GM23248 (cell line): ENCODE data around the gene MAD2L1. TPM values are rescaled to one million over a fixed set of nuclear protein-coding genes. Genes with fewer than 3 reads are reported as not detected.
A peak's percentile ranks its signal among the peaks of the same experiment; 100 is the strongest.

Source experiments
- DNase-seq: peaks from one replicate; pipeline ENCODE4 v3.0.0-alpha.2; 2015
- H2AFZ ChIP-seq: fragments of 200-600 bp; sonication (generic); 2 replicates; pipeline ENCODE4 v1.6.1; 2016; ENCODE audit warnings: antibody characterized with exemption
- H3F3A ChIP-seq: fragments of 200-600 bp; sonication (generic); 2 replicates; pipeline ENCODE4 v1.6.1; 2016; ENCODE audit warnings: mild to moderate bottlenecking, antibody characterized with exemption, mixed run types; ENCODE audit not compliant: insufficient read depth
- H3K27ac ChIP-seq: fragments of 200-600 bp; sonication (generic); 2 replicates; pipeline ENCODE4 v1.5.1; 2016; ENCODE audit warnings: mild to moderate bottlenecking
- H3K27me3 ChIP-seq: fragments of 200-600 bp; sonication (generic); replicated peaks from 2 replicates; pipeline ENCODE4 v1.6.1; 2016; ENCODE audit warnings: mild to moderate bottlenecking; ENCODE audit not compliant: insufficient read depth
- H3K36me3 ChIP-seq: fragments of 200-600 bp; sonication (generic); 2 replicates; pipeline ENCODE4 v1.6.1; 2016; ENCODE audit warnings: low read depth, mild to moderate bottlenecking
- H3K4me1 ChIP-seq: fragments of 200-600 bp; sonication (generic); 2 replicates; pipeline ENCODE4 v1.6.1; 2016; ENCODE audit warnings: mild to moderate bottlenecking; ENCODE audit not compliant: insufficient read depth
- H3K4me2 ChIP-seq: fragments of 200-600 bp; sonication (generic); one replicate; pipeline ENCODE4 v1.6.1; 2016; ENCODE audit warnings: mild to moderate bottlenecking; ENCODE audit not compliant: unreplicated experiment
- H3K4me3 ChIP-seq: fragments of 200-600 bp; sonication (generic); 2 replicates; pipeline ENCODE4 v1.5.1; 2016; ENCODE audit warnings: mild to moderate bottlenecking
- H3K79me2 ChIP-seq: fragments of 200-600 bp; sonication (generic); 2 replicates; pipeline ENCODE4 v1.6.1; 2016; ENCODE audit warnings: mild to moderate bottlenecking; ENCODE audit not compliant: insufficient read depth
- H3K9ac ChIP-seq: fragments of 200-600 bp; sonication (generic); 2 replicates; pipeline ENCODE4 v1.6.1; 2016; ENCODE audit warnings: mild to moderate bottlenecking
- H3K9me2 ChIP-seq: fragments of 200-600 bp; sonication (generic); 2 replicates; pipeline ENCODE4 v1.6.1; 2016; ENCODE audit warnings: mixed run types, mild to moderate bottlenecking, moderate library complexity; ENCODE audit not compliant: insufficient read depth
- H3K9me3 ChIP-seq: fragments of 200-600 bp; sonication (generic); one replicate; pipeline ENCODE4 v1.6.1; 2017; ENCODE audit warnings: low read depth
- H4K20me1 ChIP-seq: fragments of 200-600 bp; sonication (generic); 2 replicates; pipeline ENCODE4 v1.6.0; 2016; ENCODE audit not compliant: insufficient read depth
- EZH2 ChIP-seq: fragments of 200-600 bp; sonication (generic); IDR thresholded peaks from 2 replicates; pipeline ENCODE4 v1.6.1; 2018; ENCODE audit warnings: antibody characterized with exemption, mild to moderate bottlenecking; ENCODE audit not compliant: insufficient read depth, poor library complexity, severe bottlenecking
- EZH2phosphoT487 ChIP-seq: fragments of 200-600 bp; sonication (generic); IDR thresholded peaks from 2 replicates; pipeline ENCODE4 v1.6.1; 2018; ENCODE audit warnings: antibody characterized with exemption, moderate library complexity, mild to moderate bottlenecking, low read depth; ENCODE audit not compliant: insufficient read depth
- WGBS, 2 experiments: methylation state at CpG; one replicate each; pipeline ENCODE4 v1.1.6; 2015 to 2017; ENCODE audit warnings: low lambda C conversion rate in 2 of 2, low coverage in 1 of 2; ENCODE audit errors: missing lambda C conversion rate in 2 of 2; 5-methylcytosine and 5-hydroxymethylcytosine counted together
- in situ Hi-C: fragments of 300-500 bp; cut with MboI; formaldehyde crosslinking; loops from 2 replicates; pipeline ENCODE4 v1.15.0; 2020
- polyA plus RNA-seq: library from polyadenylated mRNA; unstranded; fragments of >200 nt; fragmentation: Nextera tagmentation; extraction: Ambion mirVana; gene quantifications from 2 replicates; pipeline ENCODE4 v1.2.1, GENCODE V29; 2016
- total RNA-seq: library from RNA; depleted of rRNA; stranded (reverse); fragments of >200 nt; shearing (Covaris generic); gene quantifications from 2 replicates; pipeline ENCODE4 v1.2.3, GENCODE V29; 2014

MAD2L1 gene
- total and polyA plus RNA-seq, 2 experiments from 2014 or later = 31.3 to 40.6 TPM

DNA sequence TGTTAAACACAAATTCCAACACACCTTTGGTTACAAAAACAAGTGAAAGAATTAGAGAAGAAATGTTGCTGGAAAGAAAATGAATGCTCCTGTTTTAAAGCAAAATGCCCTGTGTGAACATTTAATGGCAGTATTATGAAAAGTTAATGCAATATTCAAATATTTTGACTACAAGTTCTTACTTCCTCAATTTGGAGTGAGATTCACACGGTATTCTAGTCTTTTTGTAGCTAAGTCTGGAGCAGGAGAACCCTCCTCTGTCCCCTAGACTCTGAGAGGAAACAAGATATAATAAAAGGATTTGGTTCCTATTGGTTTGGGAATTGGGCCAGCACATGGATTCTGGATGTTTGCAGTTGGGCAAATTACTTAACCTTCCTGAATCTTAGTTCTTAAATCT is 12.7 kb downstream of the MAD2L1 start:
- H3K9me2 ChIP-seq = no peaks in the 10 kb centered on the region
- no peak overlapping the region for H3K27ac ChIP-seq
- H3K4me1 ChIP-seq = peaks cover 10% of the 10 kb centered on the region
- H3K4me2 ChIP-seq = no peak overlapping the region
- no peak overlapping the region for H3K9ac ChIP-seq
- peaks cover 3% of the 10 kb centered on the region; the same call in 1 of the 2 replicates for H3K79me2 ChIP-seq
- H3K9me3 ChIP-seq = no peaks in the 10 kb centered on the region
- no peak for TF ChIP-seq EZH2phosphoT487
- no peak for TF ChIP-seq EZH2
- no peaks in the 10 kb centered on the region for H3K36me3 ChIP-seq
- 46 to 60% methylated on average over 1 of the region's 1 CpG for WGBS, 2 experiments
- in situ Hi-C loops = loop anchor here (10.0 kb wide), 2 partner anchors 419 to 739 kb away; no protein-coding TSS in a partner anchor
- H3F3A ChIP-seq = peaks cover 8% of the 10 kb centered on the region; the same call in 1 of the 2 replicates
- no peak overlapping the region for H3K4me3 ChIP-seq
- no peak for DNase-seq
- H2AFZ ChIP-seq = no peak overlapping the region
- no peaks in the 10 kb centered on the region for H3K27me3 ChIP-seq
- H4K20me1 ChIP-seq = no peaks in the 10 kb centered on the region

DNA sequence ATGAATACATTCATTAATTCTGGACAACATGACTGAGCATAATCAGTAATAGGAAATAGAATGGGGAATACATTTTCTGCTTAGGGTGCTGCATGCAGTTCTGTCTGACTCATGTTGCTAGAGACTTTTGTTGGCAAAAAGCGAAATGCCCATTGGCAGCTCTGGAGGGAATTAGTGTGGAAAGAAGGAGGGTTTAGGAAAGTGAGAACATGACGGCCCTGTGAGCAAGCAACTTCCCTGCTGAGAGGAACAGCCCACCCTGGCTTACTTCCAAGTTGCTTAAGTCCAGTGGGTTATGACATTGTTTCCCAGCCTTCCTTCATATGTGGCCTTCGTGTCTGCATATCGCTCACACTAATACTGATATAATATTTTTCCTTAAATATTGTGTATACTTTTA is 13.8 kb downstream of the MAD2L1 start:
- no peak overlapping the region for H3K9ac ChIP-seq
- TF ChIP-seq EZH2phosphoT487 (no peak), EZH2 (no peak)
- WGBS, 2 experiments = 41 to 44% methylated on average over 4 of the region's 4 CpGs
- no peaks in the 10 kb centered on the region for H3K27me3 ChIP-seq
- no peaks in the 10 kb centered on the region for H3K9me3 ChIP-seq
- H3K4me1 ChIP-seq = peaks cover 10% of the 10 kb centered on the region
- peak overlapping the region; percentile 22; the same call in 1 of the 2 replicates for H3K27ac ChIP-seq
- no peak overlapping the region for H3K4me2 ChIP-seq
- no peaks in the 10 kb centered on the region for H3K79me2 ChIP-seq
- DNase-seq = peak; percentile 98
- H3K9me2 ChIP-seq = no peaks in the 10 kb centered on the region
- no peaks in the 10 kb centered on the region for H3K36me3 ChIP-seq
- H4K20me1 ChIP-seq = no peaks in the 10 kb centered on the region
- no peak overlapping the region for H3K4me3 ChIP-seq
- in situ Hi-C loops = loop anchor here (10.0 kb wide), 2 partner anchors 418 to 738 kb away; no protein-coding TSS in a partner anchor
- peaks cover 8% of the 10 kb centered on the region; the same call in 1 of the 2 replicates for H3F3A ChIP-seq
- H2AFZ ChIP-seq = no peak overlapping the region

DNA sequence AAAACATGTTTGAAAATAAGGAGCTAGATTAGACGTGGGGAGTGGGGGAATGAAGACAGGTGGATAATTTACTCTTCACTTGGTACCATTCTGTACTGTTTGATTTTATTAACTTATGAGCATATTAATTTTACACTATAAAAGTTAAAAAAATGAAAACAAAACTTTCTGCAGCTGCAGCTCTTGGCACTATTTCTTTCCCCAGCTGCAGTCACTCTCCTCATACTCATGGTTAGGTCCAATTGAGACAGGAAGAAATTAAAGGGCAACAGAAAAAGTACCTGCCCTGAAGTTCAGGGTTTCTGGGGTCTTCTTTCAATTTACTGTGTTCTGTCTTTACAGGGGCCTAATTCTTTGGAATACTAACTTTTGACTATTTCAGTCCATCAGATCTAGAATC is 15.4 kb downstream of the MAD2L1 start:
- no peak overlapping the region for H3K27ac ChIP-seq
- H3K4me2 ChIP-seq = no peak overlapping the region
- H4K20me1 ChIP-seq = no peaks in the 10 kb centered on the region
- H3K79me2 ChIP-seq = no peaks in the 10 kb centered on the region
- no peak overlapping the region for H3K9ac ChIP-seq
- no peaks in the 10 kb centered on the region for H3K36me3 ChIP-seq
- DNase-seq = no peak
- H2AFZ ChIP-seq = no peak overlapping the region
- peaks cover 8% of the 10 kb centered on the region; the same call in 1 of the 2 replicates for H3F3A ChIP-seq
- H3K4me3 ChIP-seq = no peak overlapping the region
- peaks cover 10% of the 10 kb centered on the region for H3K4me1 ChIP-seq
- TF ChIP-seq EZH2 = no peak
- in situ Hi-C loops = loop anchor here (10.0 kb wide), 2 partner anchors 416 to 736 kb away; no protein-coding TSS in a partner anchor
- WGBS, 2 experiments = 80 to 83% methylated on average over 1 of the region's 1 CpG
- H3K9me3 ChIP-seq = no peaks in the 10 kb centered on the region
- H3K27me3 ChIP-seq = no peaks in the 10 kb centered on the region
- H3K9me2 ChIP-seq = no peaks in the 10 kb centered on the region

DNA sequence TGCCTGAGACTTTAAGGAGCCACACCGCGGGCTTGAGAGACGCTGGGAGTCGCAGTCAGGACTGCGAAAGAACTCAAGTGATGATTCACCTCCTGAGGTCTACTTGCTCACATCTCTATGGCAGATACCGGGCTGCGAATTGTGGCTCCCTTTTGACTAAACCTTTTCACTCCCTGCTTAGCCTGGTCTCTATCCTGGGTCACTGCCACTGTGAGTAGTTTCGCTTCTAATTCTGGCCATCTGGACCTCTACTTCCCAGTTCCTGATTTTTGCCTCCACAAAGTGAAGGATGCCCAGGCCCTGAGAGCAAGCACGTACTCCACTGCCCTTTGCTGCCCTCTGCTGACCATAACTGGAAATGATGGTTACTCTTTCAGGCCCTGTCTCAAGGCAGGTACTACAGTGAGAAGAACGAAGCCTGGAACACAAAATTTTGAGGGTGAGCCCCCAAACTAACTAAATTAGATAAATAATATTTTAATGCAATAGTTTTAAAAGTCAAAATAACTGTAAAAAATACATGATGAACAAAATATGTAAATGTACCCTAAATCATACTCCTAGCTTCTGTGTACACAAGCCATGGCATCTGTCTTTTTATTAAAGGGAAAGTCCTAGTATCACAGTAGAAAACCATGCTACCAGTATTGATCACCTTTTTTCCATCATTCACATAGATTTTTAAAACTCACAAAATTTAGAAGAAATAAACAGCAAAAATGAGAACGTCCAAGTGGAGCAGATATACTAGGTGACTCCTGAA is 16.7 kb downstream of the MAD2L1 start:
- in situ Hi-C loops = loop anchor here (10.0 kb wide), 3 partner anchors 415 to 735 kb away; no protein-coding TSS in a partner anchor
- Histone ChIP-seq H3K4me2 (peak overlapping the region; percentile 32), H3K36me3 (no peaks in the 10 kb centered on the region), H4K20me1 (no peaks in the 10 kb centered on the region), H3K79me2 (no peaks in the 10 kb centered on the region), H3K9me2 (no peaks in the 10 kb centered on the region), H3K9me3 (no peaks in the 10 kb centered on the region), H3K27ac (no peak overlapping the region), H2AFZ (peak overlapping the region; percentile 71), H3K4me1 (peaks cover 10% of the 10 kb centered on the region), H3K9ac (no peak overlapping the region), H3K27me3 (no peaks in the 10 kb centered on the region), H3F3A (peaks cover 8% of the 10 kb centered on the region; the same call in 1 of the 2 replicates), H3K4me3 (peak overlapping the region; percentile 40; the same call in 1 of the 2 replicates)
- no peak for TF ChIP-seq EZH2
- TF ChIP-seq EZH2phosphoT487 = no peak
- DNase-seq = peak; percentile 84
- WGBS, 2 experiments = 44 to 46% methylated on average over 11 of the region's 11 CpGs
